ENCODE results near the gene TGFBR3L. TPM values are rescaled to one million over a fixed set of nuclear protein-coding genes. Genes with fewer than 3 reads are reported as not detected.

TGFBR3L gene
- total RNA-seq, 1 experiment from 2014 or later: 12.5 TPM

GRCh38 chr19:7953576-7953975 lies 38.9 kb downstream of the TGFBR3L start:
- POLR2A ChIA-PET: no interaction called here
- Histone ChIP-seq H3K4me1 (ENCODE audit: control insufficient read depth, insufficient read depth, low read length) (peaks cover 3% of the 10 kb centered on the region; the same call in 1 of the 2 replicates), H3K36me3 (ENCODE audit: control insufficient read depth, insufficient read depth, low read length) (no peaks in the 10 kb centered on the region), H3K27ac (ENCODE audit: low read length) (no peak overlapping the region; the same call in 1 of the 2 replicates), H3K9me3 (ENCODE audit: control insufficient read depth, insufficient read depth, low read depth, low read length) (no peaks in the 10 kb centered on the region), H3K27me3 (ENCODE audit: control insufficient read depth, insufficient read depth, low read length) (no peaks in the 10 kb centered on the region), H3K4me3 (ENCODE audit: low read depth in 2 of 2, low read length in 2 of 2) (no peak overlapping the region)
- intact Hi-C loops (cut with micrococcal nuclease; ENCODE audit: unreplicated experiment): no loop called here
- TF ChIP-seq CTCF (IDR thresholded peaks at IDR 0.05) (no peak), SIN3A (IDR thresholded peaks at IDR 0.05; ENCODE audit: borderline replicate concordance, insufficient read depth, low read depth, low read length) (no peak), POLR2AphosphoS5 (IDR thresholded peaks at IDR 0.05; ENCODE audit: low read depth, low read length) (no peak), TCF7L2 (IDR thresholded peaks at IDR 0.05; ENCODE audit: low read depth, low read length) (no peak), REST (IDR thresholded peaks at IDR 0.05; ENCODE audit: insufficient read depth in 1 of 2, low read depth in 2 of 2, low read length in 1 of 2) (no peak)
- CTCF ChIA-PET: no interaction called here
- no peak for ATAC-seq
- no TSS peak for BruUV-seq (replicated peaks)
- no peak for DNase-seq (ENCODE audit: low read depth, low spot score)
- in situ Hi-C loops (cut with HindIII; ENCODE audit: low pct_unique_long_range_greater_than_20kb, low sequenced_read_pairs): no loop called here

GRCh38 chr19:7955696-7956095 lies 41.1 kb downstream of the TGFBR3L start:
- DNase-seq (ENCODE audit: low read depth, low spot score) (no peak), ATAC-seq (no peak)
- TF ChIP-seq CTCF (IDR thresholded peaks at IDR 0.05): no peak
- no peak for TF ChIP-seq SIN3A (IDR thresholded peaks at IDR 0.05; ENCODE audit: borderline replicate concordance, insufficient read depth, low read depth, low read length)
- no peak for TF ChIP-seq REST (IDR thresholded peaks at IDR 0.05; ENCODE audit: insufficient read depth in 1 of 2, low read depth in 2 of 2, low read length in 1 of 2)
- TF ChIP-seq TCF7L2 (IDR thresholded peaks at IDR 0.05; ENCODE audit: low read depth, low read length): no peak
- no peak for TF ChIP-seq POLR2AphosphoS5 (IDR thresholded peaks at IDR 0.05; ENCODE audit: low read depth, low read length)
- H3K4me3 ChIP-seq (ENCODE audit: low read depth in 2 of 2, low read length in 2 of 2): no peak overlapping the region
- H3K36me3 ChIP-seq (ENCODE audit: control insufficient read depth, insufficient read depth, low read length): no peaks in the 10 kb centered on the region; the same call in 1 of the 2 replicates
- H3K9me3 ChIP-seq (ENCODE audit: control insufficient read depth, insufficient read depth, low read depth, low read length): no peaks in the 10 kb centered on the region
- ChIA-PET POLR2A (no interaction called here), CTCF (no interaction called here)
- H3K27ac ChIP-seq (ENCODE audit: low read length): no peak overlapping the region
- no TSS peak for BruUV-seq (replicated peaks)
- in situ Hi-C loops (cut with HindIII; ENCODE audit: low pct_unique_long_range_greater_than_20kb, low sequenced_read_pairs): no loop called here
- intact Hi-C loops (cut with micrococcal nuclease; ENCODE audit: unreplicated experiment): no loop called here
- no peaks in the 10 kb centered on the region for H3K27me3 ChIP-seq (ENCODE audit: control insufficient read depth, insufficient read depth, low read length)
- H3K4me1 ChIP-seq (ENCODE audit: control insufficient read depth, insufficient read depth, low read length): peaks cover 3% of the 10 kb centered on the region; the same call in 1 of the 2 replicates

All from Panc1 (cell line).